HepG2 (cell line): ENCODE results near the gene GALR2. TPM values are rescaled to one million over a fixed set of nuclear protein-coding genes. Genes with fewer than 3 reads are reported as not detected.

Experiments used
- ARNT2 ChIP-seq: sonication (generic); formaldehyde crosslinking; IDR thresholded peaks from 2 replicates; pipeline ENCODE4 v1.8.0; 2022; ENCODE audit warnings: mild to moderate bottlenecking, low read depth, missing genetic modification reagents, moderate library complexity
- KDM4B ChIP-seq: sonication (generic); formaldehyde crosslinking; IDR thresholded peaks from 2 replicates; pipeline ENCODE4 v1.4.0; 2020; ENCODE audit warnings: missing genetic modification reagents
- MIER2 ChIP-seq: IDR thresholded peaks from 2 replicates; pipeline ENCODE4 v1.6.1; 2016; ENCODE audit warnings: missing biosample characterization, missing genetic modification reagents
- MZF1 ChIP-seq: sonication (generic); formaldehyde crosslinking; IDR thresholded peaks from 2 replicates; pipeline ENCODE4 v1.8.1; 2023; ENCODE audit warnings: mild to moderate bottlenecking, missing genetic modification reagents, borderline replicate concordance
- NKX3-1 ChIP-seq: sonication (generic); formaldehyde crosslinking; IDR thresholded peaks from 2 replicates; pipeline ENCODE4 v1.5.0; 2020; ENCODE audit warnings: missing genetic modification reagents
- REPIN1 ChIP-seq: sonication (generic); formaldehyde crosslinking; IDR thresholded peaks from 2 replicates; pipeline ENCODE4 v1.8.0; 2022; ENCODE audit warnings: missing genetic modification reagents, low read depth, mild to moderate bottlenecking, borderline replicate concordance
- SIX4 ChIP-seq: sonication (generic); formaldehyde crosslinking; IDR thresholded peaks from 2 replicates; pipeline ENCODE4 v1.4.0; 2020; ENCODE audit warnings: missing genetic modification reagents
- SMARCE1 ChIP-seq: fragments of 450-650 bp; IDR thresholded peaks from 2 replicates; pipeline ENCODE4 v1.6.1; 2017; ENCODE audit warnings: borderline replicate concordance
- YEATS2 ChIP-seq: sonication (generic); formaldehyde crosslinking; IDR thresholded peaks from 2 replicates; pipeline ENCODE4 v1.4.0; 2020; ENCODE audit warnings: missing genetic modification reagents, borderline replicate concordance
- YY1 ChIP-seq: IDR thresholded peaks from 2 replicates; pipeline ENCODE4 v1.6.1; 2011; ENCODE audit warnings: low read length, low read depth, moderate library complexity, mild to moderate bottlenecking; ENCODE audit not compliant: insufficient read depth, insufficient replicate concordance
- ZEB1 ChIP-seq: IDR thresholded peaks from 2 replicates; pipeline ENCODE4 v1.6.1; 2012; ENCODE audit warnings: mild to moderate bottlenecking, low read depth, inconsistent platforms; ENCODE audit not compliant: insufficient replicate concordance
- ZNF160 ChIP-seq: sonication (generic); formaldehyde crosslinking; IDR thresholded peaks from 2 replicates; pipeline ENCODE4 v1.8.0; 2022; ENCODE audit warnings: mild to moderate bottlenecking, inconsistent platforms, missing genetic modification reagents
- ZNF329 ChIP-seq: sonication (generic); formaldehyde crosslinking; IDR thresholded peaks from 2 replicates; pipeline ENCODE4 v1.9.0; 2021; ENCODE audit warnings: low read depth, mild to moderate bottlenecking, missing genetic modification reagents
- ZNF333 ChIP-seq: sonication (generic); formaldehyde crosslinking; IDR thresholded peaks from 2 replicates; pipeline ENCODE4 v1.4.0; 2020; ENCODE audit warnings: mild to moderate bottlenecking, missing genetic modification reagents, borderline replicate concordance
- ZNF562 ChIP-seq: sonication (generic); formaldehyde crosslinking; IDR thresholded peaks from 2 replicates; pipeline ENCODE4 v1.8.0; 2022; ENCODE audit warnings: missing genetic modification reagents, borderline replicate concordance
- ZNF768 ChIP-seq: sonication (generic); formaldehyde crosslinking; IDR thresholded peaks from 2 replicates; pipeline ENCODE4 v1.4.0; 2020; ENCODE audit warnings: missing genetic modification reagents
- polyA plus RNA-seq, 8 experiments: library from polyadenylated mRNA; depleted of rRNA in 3 of 8; stranded (reverse) in 7 of 8; unstranded in 1 of 8; fragments of >200 nt; fragmentation: Illumina TruSeq in 4 of 8; extraction: Trizol in 4 of 8; gene quantifications; 2 replicates each; pipeline versions ENCODE4 v1.2.1 to v1.2.3, GENCODE V29; 2011 to 2016; ENCODE audit warnings: low read depth in 4 of 8, missing spikeins in 1 of 8, mixed read lengths in 1 of 8; ENCODE audit not compliant: insufficient read depth in 1 of 8
- total RNA-seq, 5 experiments: library from RNA; depleted of rRNA; stranded (reverse); fragments of >200 nt; fragmentation: Illumina TruSeq; extraction: Trizol; gene quantifications; 2 replicates each; pipeline ENCODE4 v1.2.3, GENCODE V29; 2016; ENCODE audit warnings: low read depth in 1 of 5
- TF ChIP-seq, protein P1 (sequence below): sonication (generic); formaldehyde crosslinking; IDR thresholded peaks from 2 replicates; pipeline ENCODE4 v1.4.0; 2020; ENCODE audit warnings: missing genetic modification reagents
- TF ChIP-seq, protein P2 (sequence below): sonication (generic); formaldehyde crosslinking; IDR thresholded peaks from 2 replicates; pipeline ENCODE4 v1.8.0; 2022; ENCODE audit warnings: mild to moderate bottlenecking, missing genetic modification reagents, moderate library complexity
- TF ChIP-seq, protein P3 (sequence below): sonication (generic); formaldehyde crosslinking; IDR thresholded peaks from 2 replicates; pipeline ENCODE4 v1.8.1; 2022; ENCODE audit warnings: low read depth, mild to moderate bottlenecking, missing genetic modification reagents
- TF ChIP-seq, protein P4 (sequence below): sonication (generic); formaldehyde crosslinking; IDR thresholded peaks from 2 replicates; pipeline ENCODE4 v1.5.0; 2020; ENCODE audit warnings: mild to moderate bottlenecking, missing genetic modification reagents

Gene GALR2
- total and polyA plus RNA-seq, 2 of the 13 experiments (the other 11 are each of a cell fraction or from before 2014, with no cell fraction given), result 0.48 to 0.58 TPM

DNA sequence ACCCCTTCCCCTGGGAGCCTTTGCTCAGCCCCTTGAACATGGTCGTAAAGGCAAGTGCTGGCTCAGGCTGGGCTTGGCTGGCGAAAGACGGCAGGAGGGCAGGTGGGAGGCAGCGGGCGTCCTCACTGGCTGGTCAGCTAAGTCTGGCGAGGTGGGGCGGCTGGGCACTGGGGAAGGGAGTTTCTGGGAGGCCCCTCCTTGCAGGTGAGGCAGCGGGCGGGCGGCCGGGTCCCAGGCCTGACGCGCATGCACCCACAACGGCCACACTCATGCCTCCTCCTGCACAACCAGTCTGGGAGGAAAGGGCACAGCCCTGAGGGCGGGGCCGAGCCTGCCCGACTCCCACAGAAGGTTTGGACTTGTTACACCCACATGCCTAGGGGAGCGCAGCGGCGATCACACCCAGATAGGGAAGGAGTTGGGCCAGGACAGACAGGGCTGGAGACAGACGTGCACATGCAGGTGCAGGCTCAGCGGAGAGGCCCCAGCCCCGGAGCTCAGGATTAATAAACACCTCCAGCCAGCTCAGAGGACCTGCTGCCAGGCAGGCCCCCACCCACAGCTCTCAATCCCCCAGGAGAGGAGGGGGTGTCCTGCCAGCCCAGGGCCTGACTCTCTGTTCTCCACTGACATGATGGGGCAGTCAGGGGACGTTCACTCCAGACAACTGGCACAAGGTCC is 47.3 kb upstream of the GALR2 start, which contains the start of gene EVPL (continued):
- TF ChIP-seq, protein P1, sequence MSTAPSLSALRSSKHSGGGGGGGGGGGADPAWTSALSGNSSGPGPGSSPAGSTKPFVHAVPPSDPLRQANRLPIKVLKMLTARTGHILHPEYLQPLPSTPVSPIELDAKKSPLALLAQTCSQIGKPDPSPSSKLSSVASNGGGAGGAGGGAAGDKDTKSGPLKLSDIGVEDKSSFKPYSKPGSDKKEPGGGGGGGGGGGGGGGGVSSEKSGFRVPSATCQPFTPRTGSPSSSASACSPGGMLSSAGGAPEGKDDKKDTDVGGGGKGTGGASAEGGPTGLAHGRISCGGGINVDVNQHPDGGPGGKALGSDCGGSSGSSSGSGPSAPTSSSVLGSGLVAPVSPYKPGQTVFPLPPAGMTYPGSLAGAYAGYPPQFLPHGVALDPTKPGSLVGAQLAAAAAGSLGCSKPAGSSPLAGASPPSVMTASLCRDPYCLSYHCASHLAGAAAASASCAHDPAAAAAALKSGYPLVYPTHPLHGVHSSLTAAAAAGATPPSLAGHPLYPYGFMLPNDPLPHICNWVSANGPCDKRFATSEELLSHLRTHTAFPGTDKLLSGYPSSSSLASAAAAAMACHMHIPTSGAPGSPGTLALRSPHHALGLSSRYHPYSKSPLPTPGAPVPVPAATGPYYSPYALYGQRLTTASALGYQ (CRISPR knock-in tag), result no peak
- TF ChIP-seq MZF1 (CRISPR knock-in tag) (no peak; the same call in 1 of the 2 replicates), SIX4 (peak; percentile 15; the same call in 1 of the 2 replicates), ARNT2 (peak; percentile 79), NKX3-1 (CRISPR knock-in tag) (0 out of 2 replicates have a peak, but pooled peaks have one; percentile 15), ZNF160 (CRISPR knock-in tag) (no peak; the same call in 1 of the 2 replicates), ZNF562 (no peak), SMARCE1 (no peak), ZNF333 (no peak), KDM4B (CRISPR knock-in tag) (no peak), YY1 (no peak), ZEB1 (peak; percentile 37), ZNF329 (CRISPR knock-in tag) (0 out of 2 replicates have a peak, but pooled peaks have one; percentile 16), ZNF768 (CRISPR knock-in tag) (peak; percentile 31; the same call in 1 of the 2 replicates), MIER2 (CRISPR knock-in tag) (no peak; the same call in 1 of the 2 replicates), REPIN1 (CRISPR knock-in tag) (0 out of 2 replicates have a peak, but pooled peaks have one; percentile 32), YEATS2 (CRISPR knock-in tag) (no peak)
- TF ChIP-seq, protein P2, sequence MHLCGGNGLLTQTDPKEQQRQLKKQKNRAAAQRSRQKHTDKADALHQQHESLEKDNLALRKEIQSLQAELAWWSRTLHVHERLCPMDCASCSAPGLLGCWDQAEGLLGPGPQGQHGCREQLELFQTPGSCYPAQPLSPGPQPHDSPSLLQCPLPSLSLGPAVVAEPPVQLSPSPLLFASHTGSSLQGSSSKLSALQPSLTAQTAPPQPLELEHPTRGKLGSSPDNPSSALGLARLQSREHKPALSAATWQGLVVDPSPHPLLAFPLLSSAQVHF (CRISPR knock-in tag), result no peak
- TF ChIP-seq, protein P3, sequence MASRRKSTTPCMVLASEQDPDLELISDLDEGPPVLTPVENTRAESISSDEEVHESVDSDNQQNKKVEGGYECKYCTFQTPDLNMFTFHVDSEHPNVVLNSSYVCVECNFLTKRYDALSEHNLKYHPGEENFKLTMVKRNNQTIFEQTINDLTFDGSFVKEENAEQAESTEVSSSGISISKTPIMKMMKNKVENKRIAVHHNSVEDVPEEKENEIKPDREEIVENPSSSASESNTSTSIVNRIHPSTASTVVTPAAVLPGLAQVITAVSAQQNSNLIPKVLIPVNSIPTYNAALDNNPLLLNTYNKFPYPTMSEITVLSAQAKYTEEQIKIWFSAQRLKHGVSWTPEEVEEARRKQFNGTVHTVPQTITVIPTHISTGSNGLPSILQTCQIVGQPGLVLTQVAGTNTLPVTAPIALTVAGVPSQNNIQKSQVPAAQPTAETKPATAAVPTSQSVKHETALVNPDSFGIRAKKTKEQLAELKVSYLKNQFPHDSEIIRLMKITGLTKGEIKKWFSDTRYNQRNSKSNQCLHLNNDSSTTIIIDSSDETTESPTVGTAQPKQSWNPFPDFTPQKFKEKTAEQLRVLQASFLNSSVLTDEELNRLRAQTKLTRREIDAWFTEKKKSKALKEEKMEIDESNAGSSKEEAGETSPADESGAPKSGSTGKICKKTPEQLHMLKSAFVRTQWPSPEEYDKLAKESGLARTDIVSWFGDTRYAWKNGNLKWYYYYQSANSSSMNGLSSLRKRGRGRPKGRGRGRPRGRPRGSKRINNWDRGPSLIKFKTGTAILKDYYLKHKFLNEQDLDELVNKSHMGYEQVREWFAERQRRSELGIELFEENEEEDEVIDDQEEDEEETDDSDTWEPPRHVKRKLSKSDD (CRISPR knock-in tag), result peak; percentile 82; the same call in 1 of the 2 replicates
- TF ChIP-seq, protein P4, sequence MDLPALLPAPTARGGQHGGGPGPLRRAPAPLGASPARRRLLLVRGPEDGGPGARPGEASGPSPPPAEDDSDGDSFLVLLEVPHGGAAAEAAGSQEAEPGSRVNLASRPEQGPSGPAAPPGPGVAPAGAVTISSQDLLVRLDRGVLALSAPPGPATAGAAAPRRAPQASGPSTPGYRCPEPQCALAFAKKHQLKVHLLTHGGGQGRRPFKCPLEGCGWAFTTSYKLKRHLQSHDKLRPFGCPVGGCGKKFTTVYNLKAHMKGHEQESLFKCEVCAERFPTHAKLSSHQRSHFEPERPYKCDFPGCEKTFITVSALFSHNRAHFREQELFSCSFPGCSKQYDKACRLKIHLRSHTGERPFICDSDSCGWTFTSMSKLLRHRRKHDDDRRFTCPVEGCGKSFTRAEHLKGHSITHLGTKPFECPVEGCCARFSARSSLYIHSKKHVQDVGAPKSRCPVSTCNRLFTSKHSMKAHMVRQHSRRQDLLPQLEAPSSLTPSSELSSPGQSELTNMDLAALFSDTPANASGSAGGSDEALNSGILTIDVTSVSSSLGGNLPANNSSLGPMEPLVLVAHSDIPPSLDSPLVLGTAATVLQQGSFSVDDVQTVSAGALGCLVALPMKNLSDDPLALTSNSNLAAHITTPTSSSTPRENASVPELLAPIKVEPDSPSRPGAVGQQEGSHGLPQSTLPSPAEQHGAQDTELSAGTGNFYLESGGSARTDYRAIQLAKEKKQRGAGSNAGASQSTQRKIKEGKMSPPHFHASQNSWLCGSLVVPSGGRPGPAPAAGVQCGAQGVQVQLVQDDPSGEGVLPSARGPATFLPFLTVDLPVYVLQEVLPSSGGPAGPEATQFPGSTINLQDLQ (CRISPR knock-in tag), result no peak
